ENCODE results near the gene MAP2.

MAP2 gene

GRCh38 chr2:209600341-209601171 lies 176.7 kb downstream of the MAP2 start:
- no peak for DNase-seq

- DNase-seq = no peak
These were observed 177.7 kb downstream of the MAP2 start for GRCh38 chr2:209601497-209601896.

GRCh38 chr2:209602259-209602658 lies 178.4 kb downstream of the MAP2 start:
- no peak for DNase-seq

GRCh38 chr2:209609531-209609930 lies 185.7 kb downstream of the MAP2 start:
- DNase-seq = no peak

- no peak for DNase-seq
These were observed 186.8 kb downstream of the MAP2 start for GRCh38 chr2:209610631-209611030.

- no peak for DNase-seq
These were observed 189.9 kb downstream of the MAP2 start for GRCh38 chr2:209613649-209614305.

- DNase-seq = peak; percentile 30
These were observed 191.0 kb downstream of the MAP2 start for GRCh38 chr2:209614690-209615369.

- no peak for DNase-seq
These were observed 195.9 kb downstream of the MAP2 start for GRCh38 chr2:209619782-209620181.

- no peak for DNase-seq
These were observed 200.5 kb downstream of the MAP2 start for GRCh38 chr2:209624192-209624938.

GRCh38 chr2:209629597-209629996 lies 205.8 kb downstream of the MAP2 start:
- DNase-seq = peak; percentile 43

GRCh38 chr2:209633911-209634310 lies 210.1 kb downstream of the MAP2 start:
- DNase-seq = no peak

- no peak for DNase-seq
These were observed 212.2 kb downstream of the MAP2 start for GRCh38 chr2:209636076-209636475.

- DNase-seq = no peak
These were observed 213.4 kb downstream of the MAP2 start for GRCh38 chr2:209637293-209637692.

- no peak for DNase-seq
These were observed 214.5 kb downstream of the MAP2 start for GRCh38 chr2:209638346-209638745.

- DNase-seq = no peak
These were observed 216.5 kb downstream of the MAP2 start for GRCh38 chr2:209640358-209640757.

GRCh38 chr2:209642146-209642820 lies 218.4 kb downstream of the MAP2 start:
- no peak for DNase-seq

- no peak for DNase-seq
These were observed 221.0 kb downstream of the MAP2 start for GRCh38 chr2:209644842-209645241.

GRCh38 chr2:209648714-209649113 lies 224.9 kb downstream of the MAP2 start:
- DNase-seq = no peak

GRCh38 chr2:209653134-209653533 lies 229.3 kb downstream of the MAP2 start:
- DNase-seq = no peak

GRCh38 chr2:209661286-209661894 lies 237.5 kb downstream of the MAP2 start:
- DNase-seq = no peak

GRCh38 chr2:209662021-209662420 lies 238.2 kb downstream of the MAP2 start:
- DNase-seq = no peak

GRCh38 chr2:209663139-209663538 lies 239.3 kb downstream of the MAP2 start:
- DNase-seq = no peak

Data from DMS 273 treated with DMSO at 0.1 percent for 48 hours (cell line).